Keratinocyte (primary cell): Measurements from ENCODE around the gene RNF31.

Experiments
- EZH2 ChIP-seq: IDR thresholded peaks from one replicate; pipeline ENCODE4 v1.6.1; 2012; ENCODE audit warnings: inconsistent platforms, mild to moderate bottlenecking, low read length, moderate library complexity
- TF ChIP-seq, protein P1 (sequence below), 3 experiments: IDR thresholded peaks in 1 of 3; conservative IDR thresholded peaks in 1 of 3; optimal IDR thresholded peaks in 1 of 3; 2 replicates in 2 of 3; 3 replicates in 1 of 3; pipeline versions ENCODE3 to v1.5.1; 2011; ENCODE audit warnings: low read length in 3 of 3, mild to moderate bottlenecking in 3 of 3, moderate library complexity in 2 of 3, control low read depth in 1 of 3, inconsistent platforms in 1 of 3; ENCODE audit not compliant: insufficient read depth in 2 of 3; ENCODE audit errors: extremely low read depth in 1 of 3

DNA sequence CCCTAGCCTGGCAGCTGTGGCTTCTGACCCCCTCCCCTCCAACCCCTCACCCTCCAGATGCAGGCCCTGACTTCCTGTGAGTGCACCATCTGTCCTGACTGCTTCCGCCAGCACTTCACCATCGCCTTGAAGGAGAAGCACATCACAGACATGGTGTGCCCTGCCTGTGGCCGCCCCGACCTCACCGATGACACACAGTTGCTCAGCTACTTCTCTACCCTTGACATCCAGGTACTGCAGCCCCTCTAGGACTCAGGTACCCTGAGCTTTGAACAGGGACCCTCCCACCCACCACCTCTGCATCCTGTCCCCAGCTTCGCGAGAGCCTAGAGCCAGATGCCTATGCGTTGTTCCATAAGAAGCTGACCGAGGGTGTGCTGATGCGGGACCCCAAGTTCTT, 7.8 kb downstream of the RNF31 start:
- no peak for TF ChIP-seq EZH2
- TF ChIP-seq, protein P1, sequence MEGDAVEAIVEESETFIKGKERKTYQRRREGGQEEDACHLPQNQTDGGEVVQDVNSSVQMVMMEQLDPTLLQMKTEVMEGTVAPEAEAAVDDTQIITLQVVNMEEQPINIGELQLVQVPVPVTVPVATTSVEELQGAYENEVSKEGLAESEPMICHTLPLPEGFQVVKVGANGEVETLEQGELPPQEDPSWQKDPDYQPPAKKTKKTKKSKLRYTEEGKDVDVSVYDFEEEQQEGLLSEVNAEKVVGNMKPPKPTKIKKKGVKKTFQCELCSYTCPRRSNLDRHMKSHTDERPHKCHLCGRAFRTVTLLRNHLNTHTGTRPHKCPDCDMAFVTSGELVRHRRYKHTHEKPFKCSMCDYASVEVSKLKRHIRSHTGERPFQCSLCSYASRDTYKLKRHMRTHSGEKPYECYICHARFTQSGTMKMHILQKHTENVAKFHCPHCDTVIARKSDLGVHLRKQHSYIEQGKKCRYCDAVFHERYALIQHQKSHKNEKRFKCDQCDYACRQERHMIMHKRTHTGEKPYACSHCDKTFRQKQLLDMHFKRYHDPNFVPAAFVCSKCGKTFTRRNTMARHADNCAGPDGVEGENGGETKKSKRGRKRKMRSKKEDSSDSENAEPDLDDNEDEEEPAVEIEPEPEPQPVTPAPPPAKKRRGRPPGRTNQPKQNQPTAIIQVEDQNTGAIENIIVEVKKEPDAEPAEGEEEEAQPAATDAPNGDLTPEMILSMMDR (optimal IDR thresholded peaks at IDR 0.05 in 1 of 3, IDR thresholded peaks at IDR 0.05 in 1 of 3, conservative IDR thresholded peaks at IDR 0.05 in 1 of 3; ENCODE audit: extremely low read depth in 1 of 3, insufficient read depth in 2 of 3, low read length in 3 of 3), result no peak
